Peyer's patch (tissue), 4 donors: ENCODE measurements around the gene PYROXD2. TPM values are rescaled to one million over a fixed set of nuclear protein-coding genes. Genes with fewer than 3 reads are reported as not detected.

Experiments
- DNase-seq, 3 donors: peaks; one replicate each; pipeline ENCODE4 v3.0.0-alpha.2; 2017 to 2019
- H3K27ac ChIP-seq, 4 donors: fragments of 200-600 bp; sonication (generic); one replicate each; pipeline ENCODE4 v1.5.1; 2016 to 2019
- H3K27me3 ChIP-seq, 2 donors: fragments of 200-600 bp; sonication (generic); one replicate each; pipeline ENCODE4 v1.5.1; 2019
- H3K36me3 ChIP-seq, 3 donors: fragments of 200-600 bp; sonication (generic); one replicate each; pipeline ENCODE4 v1.5.1; 2016 to 2019
- H3K4me1 ChIP-seq, 4 donors: fragments of 200-600 bp; sonication (generic); one replicate each; pipeline ENCODE4 v1.5.1; 2016 to 2019
- H3K4me3 ChIP-seq, 4 donors: fragments of 200-600 bp; sonication (generic); 1 replicate in 3 of 4; 2 replicates in 1 of 4; pipeline ENCODE4 v1.5.1; 2016 to 2019; ENCODE audit warnings: mild to moderate bottlenecking in 1 of 4
- H3K9me3 ChIP-seq, 4 donors: fragments of 200-600 bp; sonication (generic); one replicate each; pipeline ENCODE4 v1.5.1; 2016 to 2019; ENCODE audit warnings: mild to moderate bottlenecking in 1 of 4
- CTCF ChIP-seq, 6 experiments: fragments of 450-650 bp in 4 of 6; fragments of 200-600 bp in 2 of 6; sonication (generic) in 1 of 6; IDR thresholded peaks; one replicate each; pipeline ENCODE4 v1.5.1; 2017 to 2019; ENCODE audit warnings: antibody characterized with exemption in 6 of 6, mild to moderate bottlenecking in 3 of 6, moderate library complexity in 1 of 6
- POLR2A ChIP-seq, 2 donors: fragments of 450-650 bp; IDR thresholded peaks; one replicate each; pipeline ENCODE4 v1.5.1; 2017; ENCODE audit warnings: antibody characterized with exemption in 2 of 2, mild to moderate bottlenecking in 2 of 2, moderate library complexity in 2 of 2
- total RNA-seq, 4 donors: library from RNA; depleted of rRNA; stranded (reverse); fragments of >200 nt; gene quantifications; one replicate each; pipeline ENCODE4 v1.1.0, GENCODE V29; 2016

PYROXD2 gene
- total RNA-seq, 4 donors from 2014 or later: 7.0 to 23.1 (median 11.5) TPM

GRCh38 chr10:98450618-98451017 is 35.6 kb upstream of the PYROXD2 start:
- no peak for DNase-seq
- Histone ChIP-seq H3K27ac (no peak overlapping the region), H3K27me3 (no peaks in the 10 kb centered on the region), H3K36me3 (no peaks in the 10 kb centered on the region), H3K9me3 (no peaks in the 10 kb centered on the region), H3K4me1 (peaks cover 0 to 3% (median under 1%) of the 10 kb centered on the region in 4 donors), H3K4me3 (no peak overlapping the region)
- no peak for TF ChIP-seq CTCF (IDR thresholded peaks at IDR 0.05)
- no peak for TF ChIP-seq POLR2A (IDR thresholded peaks at IDR 0.05)

DNA sequence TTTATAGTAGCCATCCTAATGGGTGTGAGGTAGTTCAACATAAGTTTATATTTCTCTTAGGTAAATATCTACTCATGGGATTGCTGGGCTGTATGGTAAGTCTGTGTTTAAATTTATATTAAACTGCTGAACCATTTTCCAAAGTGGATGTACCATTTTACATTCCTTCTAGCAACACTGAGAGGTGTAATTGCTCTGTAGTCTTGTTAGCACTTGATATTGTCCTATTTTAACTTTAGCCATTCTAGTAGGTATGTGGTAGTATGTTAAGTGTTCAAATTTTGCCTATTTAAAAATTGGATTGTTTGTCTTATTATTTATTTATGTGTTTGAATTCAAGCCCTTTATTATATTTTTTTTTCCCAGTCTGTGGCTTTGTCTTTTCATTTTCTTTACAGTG is 34.3 kb upstream of the PYROXD2 start:
- Histone ChIP-seq H3K4me3 (no peak overlapping the region), H3K36me3 (peaks cover 0 to 6% (median 0%) of the 10 kb centered on the region in 3 donors), H3K27me3 (no peaks in the 10 kb centered on the region), H3K4me1 (peaks cover 0 to 14% (median 4%) of the 10 kb centered on the region in 4 donors), H3K9me3 (no peaks in the 10 kb centered on the region), H3K27ac (no peak overlapping the region)
- no peak for DNase-seq
- TF ChIP-seq POLR2A (IDR thresholded peaks at IDR 0.05) (no peak), CTCF (IDR thresholded peaks at IDR 0.05) (no peak)

- Histone ChIP-seq H3K4me3 (peak within 1 kb of the TSS; percentile 71 to 90 (median 86)), H3K4me1 (peaks cover 0 to 14% (median 4%) of the 10 kb centered on the region in 4 donors), H3K27ac (peak within 1 kb of the TSS; percentile 88 to 92 (median 91)), H3K36me3 (peaks cover 0 to 29% (median 0%) of the 10 kb centered on the region in 3 donors), H3K9me3 (no peaks in the 10 kb centered on the region), H3K27me3 (no peaks in the 10 kb centered on the region)
- peak; percentile 90 to 92 for TF ChIP-seq POLR2A (IDR thresholded peaks at IDR 0.05)
- peak in 1 of 6 experiments; percentile 15 for TF ChIP-seq CTCF (IDR thresholded peaks at IDR 0.05)
- peak; percentile 81 to 93 (median 91) for DNase-seq
Measured at GRCh38 chr10:98446661-98447221, 31.8 kb upstream of the PYROXD2 start, which contains the start of gene HPS1. Gene HPS1, minus strand, starts transcription at chr10:98446935. Its CDS starts 3,695 bp downstream, at chr10:98443240.

GRCh38 chr10:98446151-98446660 is 31.2 kb upstream of the PYROXD2 start:
- Histone ChIP-seq H3K36me3 (peaks cover 0 to 33% (median 0%) of the 10 kb centered on the region in 3 donors), H3K4me3 (peak overlapping the region; percentile 71 to 90 (median 86)), H3K9me3 (no peaks in the 10 kb centered on the region), H3K27ac (peak overlapping the region; percentile 88 to 92 (median 91)), H3K27me3 (no peaks in the 10 kb centered on the region), H3K4me1 (peaks cover 0 to 14% (median 4%) of the 10 kb centered on the region in 4 donors)
- TF ChIP-seq CTCF (IDR thresholded peaks at IDR 0.05) (no peak), POLR2A (IDR thresholded peaks at IDR 0.05) (no peak)
- peak in 2 of 3 donors; percentile 43 to 61 for DNase-seq

- no peaks in the 10 kb centered on the region for H3K9me3 ChIP-seq
Measured at GRCh38 chr10:98445200-98445812, 30.3 kb upstream of the PYROXD2 start.

More at GRCh38 chr10:98445200-98445812, 30.3 kb upstream of the PYROXD2 start:
- H3K4me1 ChIP-seq: peaks cover 0 to 14% (median 4%) of the 10 kb centered on the region in 4 donors
- TF ChIP-seq POLR2A (IDR thresholded peaks at IDR 0.05): no peak
- TF ChIP-seq CTCF (IDR thresholded peaks at IDR 0.05): no peak
- DNase-seq: no peak
- H3K4me3 ChIP-seq: peak overlapping the region in 2 of 4 donors; percentile 81 to 90
- H3K27ac ChIP-seq: peak overlapping the region; percentile 88 to 92 (median 91)
- H3K36me3 ChIP-seq: peaks cover 0 to 37% (median 0%) of the 10 kb centered on the region in 3 donors
- H3K27me3 ChIP-seq: no peaks in the 10 kb centered on the region
